Kidney (tissue), 14 donors: ENCODE results near the gene CNTN4. TPM values are rescaled to one million over a fixed set of nuclear protein-coding genes. Genes with fewer than 3 reads are reported as not detected.

Experiments used
- DNase-seq, 5 donors: peaks; one replicate each; pipeline ENCODE4 v3.0.0-alpha.2; 2013 to 2020
- FAIRE-seq: peaks from 2 replicates; lab custom pipeline; 2012; peaks lifted over from hg19 to GRCh38; lab: Jason Lieb, UNC
- H3K27ac ChIP-seq, 2 donors: one replicate each; pipeline ENCODE4 v1.7.0; 2013; ENCODE audit warnings: low read depth in 2 of 2, low read length in 2 of 2, inconsistent platforms in 1 of 2
- H3K27me3 ChIP-seq: one replicate; pipeline ENCODE4 v1.7.1; 2013; ENCODE audit warnings: low read length, inconsistent platforms; ENCODE audit not compliant: control insufficient read depth, insufficient read depth
- H3K36me3 ChIP-seq, 3 donors: one replicate each; pipeline versions ENCODE4 v1.7.0 to v1.7.1; 2013; ENCODE audit warnings: low read length in 3 of 3, control low read depth in 1 of 3, inconsistent platforms in 1 of 3; ENCODE audit not compliant: insufficient read depth in 3 of 3, control insufficient read depth in 2 of 3
- H3K4me1 ChIP-seq, 3 donors: one replicate each; pipeline versions ENCODE4 v1.7.0 to v1.7.1; 2013; ENCODE audit warnings: low read length in 3 of 3, inconsistent platforms in 1 of 3, low read depth in 1 of 3; ENCODE audit not compliant: control insufficient read depth in 2 of 3, insufficient read depth in 2 of 3
- H3K4me3 ChIP-seq, 3 donors: one replicate each; pipeline versions ENCODE4 v1.7.0 to v1.8.1; 2013; ENCODE audit warnings: low read length in 3 of 3, control low read depth in 1 of 3, inconsistent platforms in 1 of 3
- H3K9ac ChIP-seq, 3 donors: one replicate each; pipeline versions ENCODE4 v1.7.0 to v1.7.1; 2013; ENCODE audit warnings: low read length in 3 of 3, control low read depth in 1 of 3, inconsistent platforms in 1 of 3
- H3K9me3 ChIP-seq, 3 donors: one replicate each; pipeline versions ENCODE4 v1.7.0 to v1.7.1; 2013; ENCODE audit warnings: low read length in 3 of 3, control low read depth in 1 of 3, inconsistent platforms in 1 of 3; ENCODE audit not compliant: control insufficient read depth in 2 of 3, insufficient read depth in 1 of 3
- intact Hi-C: fragments of 100-400 bp; cut with DNase I; formaldehyde crosslinking; loops from one replicate; pipeline ENCODE4 v1.11.1; 2022
- polyA plus RNA-seq: library from polyadenylated mRNA; stranded (reverse); fragments of 350-450 nt; fragmentation: Illumina TruSeq; extraction: RNeasy Lipid Tissue Mini Kit (QIAGEN cat#74804); gene quantifications from one replicate; pipeline ENCODE4 v1.2.3, GENCODE V29; 2014; ENCODE audit warnings: low read depth, low replicate concordance; ENCODE audit not compliant: insufficient read depth
- total RNA-seq: library from RNA; stranded (reverse); fragmentation: NEBNext Ultra II Directional; extraction: Animal tissue kit (Norgen Biotek cat#: 25700); gene quantifications from one replicate; pipeline ENCODE4 v1.2.1, GENCODE V29; 2021
- TF ChIP-seq, protein P1 (sequence below): IDR thresholded peaks from 3 replicates; pipeline ENCODE4 v1.5.1; 2012; ENCODE audit warnings: mild to moderate bottlenecking, moderate library complexity, borderline replicate concordance; ENCODE audit not compliant: insufficient read depth; ENCODE audit errors: extremely low read depth
- donor health status: control.
- donor health status: control.
- donor health status: control.
- donor health status: control.
- donor health status: control.
- donor health status: DM: yes; HTN: yes; CAD: no.
- donor health status: Normal renal cell carcinoma (clear cell type).

CNTN4 gene
- total and polyA plus RNA-seq, 2 donors from 2014 or later: 2.2 to 13.4 TPM

DNA sequence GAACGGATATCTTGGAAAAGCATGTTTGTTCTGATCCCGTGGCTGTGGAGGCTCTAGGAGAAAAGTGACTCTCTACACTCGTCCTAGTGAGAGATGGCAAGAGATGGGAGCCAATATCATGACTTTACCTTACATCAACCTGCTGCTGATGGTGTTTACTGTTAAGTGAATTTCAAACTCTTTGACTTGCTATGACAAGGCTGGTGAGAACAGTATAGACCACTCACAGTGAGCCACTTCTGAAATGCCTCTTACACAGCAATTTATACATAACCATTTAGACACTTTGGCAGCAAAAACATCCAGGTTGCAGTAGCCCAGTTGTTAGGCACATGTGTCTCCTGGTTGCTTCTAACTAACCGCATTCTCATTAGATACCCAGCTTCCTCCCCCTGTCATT, 968.2 kb downstream of the CNTN4 start:
- intact Hi-C loops: no loop called here
- H3K27me3 ChIP-seq: no peaks in the 10 kb centered on the region
- H3K27ac ChIP-seq: no peak overlapping the region
- no peak overlapping the region for H3K4me3 ChIP-seq
- no peak overlapping the region for H3K9ac ChIP-seq
- H3K36me3 ChIP-seq: no peaks in the 10 kb centered on the region
- H3K9me3 ChIP-seq: no peaks in the 10 kb centered on the region
- no peak for DNase-seq
- H3K4me1 ChIP-seq: no peaks in the 10 kb centered on the region
- TF ChIP-seq, protein P1, sequence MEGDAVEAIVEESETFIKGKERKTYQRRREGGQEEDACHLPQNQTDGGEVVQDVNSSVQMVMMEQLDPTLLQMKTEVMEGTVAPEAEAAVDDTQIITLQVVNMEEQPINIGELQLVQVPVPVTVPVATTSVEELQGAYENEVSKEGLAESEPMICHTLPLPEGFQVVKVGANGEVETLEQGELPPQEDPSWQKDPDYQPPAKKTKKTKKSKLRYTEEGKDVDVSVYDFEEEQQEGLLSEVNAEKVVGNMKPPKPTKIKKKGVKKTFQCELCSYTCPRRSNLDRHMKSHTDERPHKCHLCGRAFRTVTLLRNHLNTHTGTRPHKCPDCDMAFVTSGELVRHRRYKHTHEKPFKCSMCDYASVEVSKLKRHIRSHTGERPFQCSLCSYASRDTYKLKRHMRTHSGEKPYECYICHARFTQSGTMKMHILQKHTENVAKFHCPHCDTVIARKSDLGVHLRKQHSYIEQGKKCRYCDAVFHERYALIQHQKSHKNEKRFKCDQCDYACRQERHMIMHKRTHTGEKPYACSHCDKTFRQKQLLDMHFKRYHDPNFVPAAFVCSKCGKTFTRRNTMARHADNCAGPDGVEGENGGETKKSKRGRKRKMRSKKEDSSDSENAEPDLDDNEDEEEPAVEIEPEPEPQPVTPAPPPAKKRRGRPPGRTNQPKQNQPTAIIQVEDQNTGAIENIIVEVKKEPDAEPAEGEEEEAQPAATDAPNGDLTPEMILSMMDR: no peak
- FAIRE-seq: no peak

DNA sequence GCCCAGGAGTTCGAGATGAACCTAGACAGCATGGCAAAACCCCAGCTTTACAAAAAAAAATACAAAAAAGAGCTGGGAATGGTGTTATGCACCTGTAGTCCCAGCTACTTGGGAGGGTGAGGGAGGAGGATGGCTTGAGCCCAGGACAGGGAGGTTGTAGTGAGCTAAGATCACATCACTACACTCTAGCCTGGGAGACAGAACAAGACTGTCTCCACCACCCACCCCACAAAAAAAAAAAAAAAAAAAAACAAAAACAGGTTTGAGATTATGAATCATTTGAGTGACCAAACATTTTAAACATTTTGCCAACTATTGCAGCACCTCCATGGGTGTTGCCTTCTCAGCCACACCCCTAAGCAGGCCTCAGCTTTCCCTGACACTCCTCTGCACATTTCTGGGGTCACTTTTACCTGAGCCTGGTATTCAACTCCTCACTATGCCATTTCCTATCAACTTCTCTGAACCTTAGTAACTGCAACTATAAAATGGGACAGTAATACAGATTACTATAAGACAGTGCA, 969.8 kb downstream of the CNTN4 start:
- intact Hi-C loops: no loop called here
- Histone ChIP-seq H3K9ac (no peak overlapping the region), H3K36me3 (no peaks in the 10 kb centered on the region), H3K9me3 (no peaks in the 10 kb centered on the region), H3K27me3 (no peaks in the 10 kb centered on the region), H3K4me1 (no peaks in the 10 kb centered on the region), H3K4me3 (no peak overlapping the region), H3K27ac (no peak overlapping the region)
- DNase-seq (no peak), FAIRE-seq (no peak)
- TF ChIP-seq, protein P1: no peak

GRCh38 chr3:3069723-3070122, 971.1 kb downstream of the CNTN4 start:
- no peak for FAIRE-seq

More at GRCh38 chr3:3069723-3070122, 971.1 kb downstream of the CNTN4 start:
- TF ChIP-seq, protein P1: no peak
- H3K27me3 ChIP-seq: no peaks in the 10 kb centered on the region
- H3K4me3 ChIP-seq: no peak overlapping the region
- H3K9me3 ChIP-seq: no peaks in the 10 kb centered on the region
- no peaks in the 10 kb centered on the region for H3K36me3 ChIP-seq
- no peaks in the 10 kb centered on the region for H3K4me1 ChIP-seq
- no peak overlapping the region for H3K27ac ChIP-seq
- no peak overlapping the region for H3K9ac ChIP-seq
- intact Hi-C loops: no loop called here
- DNase-seq: no peak
